Breast epithelium (tissue), 4 donors: ENCODE results near the gene EIPR1. TPM values are rescaled to one million over a fixed set of nuclear protein-coding genes. Genes with fewer than 3 reads are reported as not detected.

Experiments used
- DNase-seq, 2 donors: peaks; one replicate each; pipeline ENCODE4 v3.0.0-alpha.2; 2019; ENCODE audit warnings: low spot score in 2 of 2
- H3K27ac ChIP-seq, 2 donors: fragments of 200-600 bp; sonication (generic) in 1 of 2; one replicate each; pipeline ENCODE4 v1.5.1; 2016 to 2019; ENCODE audit warnings: mild to moderate bottlenecking in 1 of 2
- H3K27me3 ChIP-seq, 2 donors: fragments of 200-600 bp; sonication (generic) in 1 of 2; one replicate each; pipeline versions ENCODE4 v1.5.1 to v1.6.0; 2017 to 2019; ENCODE audit warnings: control low read depth in 1 of 2, mild to moderate bottlenecking in 1 of 2
- H3K36me3 ChIP-seq: fragments of 200-600 bp; one replicate; pipeline ENCODE4 v1.5.1; 2019
- H3K4me1 ChIP-seq, 2 donors: fragments of 200-600 bp; sonication (generic); one replicate each; pipeline ENCODE4 v1.5.1; 2016 to 2019; ENCODE audit warnings: control low read depth in 1 of 2
- H3K4me3 ChIP-seq, 3 donors: fragments of 200-600 bp; sonication (generic); 1 replicate in 2 of 3; 2 replicates in 1 of 3; pipeline ENCODE4 v1.5.1; 2016 to 2019; ENCODE audit warnings: mild to moderate bottlenecking in 3 of 3, moderate library complexity in 2 of 3
- H3K9me3 ChIP-seq, 2 donors: fragments of 200-600 bp; sonication (generic) in 1 of 2; one replicate each; pipeline ENCODE4 v1.5.1; 2016 to 2019; ENCODE audit warnings: control low read depth in 1 of 2
- POLR2A ChIP-seq: fragments of 450-650 bp; IDR thresholded peaks from one replicate; pipeline ENCODE4 v1.6.1; 2016; ENCODE audit warnings: antibody characterized with exemption, mild to moderate bottlenecking, moderate library complexity
- POLR2AphosphoS5 ChIP-seq, 3 donors: sonication (generic); formaldehyde crosslinking; IDR thresholded peaks; one replicate each; pipeline ENCODE4 v1.6.1; 2017; ENCODE audit warnings: antibody characterized with exemption in 3 of 3
- intact Hi-C: fragments of 100-400 bp; cut with DNase I; formaldehyde crosslinking; loops from one replicate; pipeline ENCODE4 v1.15.1; 2023; ENCODE audit warnings: low total_unique reads
- total RNA-seq, 3 donors: library from RNA; depleted of rRNA; stranded (reverse); fragments of >200 nt; gene quantifications; one replicate each; pipeline ENCODE4 v1.1.0, GENCODE V29; 2016
- TF ChIP-seq, protein P1 (sequence below), 3 donors: fragments of 450-650 bp; IDR thresholded peaks; one replicate each; pipeline ENCODE4 v1.5.1; 2016 to 2017; ENCODE audit warnings: antibody characterized with exemption in 3 of 3, mild to moderate bottlenecking in 3 of 3, moderate library complexity in 3 of 3

The EIPR1 gene
- total RNA-seq, 3 donors from 2014 or later: 12.8 to 31.0 (median 23.3) TPM

DNA sequence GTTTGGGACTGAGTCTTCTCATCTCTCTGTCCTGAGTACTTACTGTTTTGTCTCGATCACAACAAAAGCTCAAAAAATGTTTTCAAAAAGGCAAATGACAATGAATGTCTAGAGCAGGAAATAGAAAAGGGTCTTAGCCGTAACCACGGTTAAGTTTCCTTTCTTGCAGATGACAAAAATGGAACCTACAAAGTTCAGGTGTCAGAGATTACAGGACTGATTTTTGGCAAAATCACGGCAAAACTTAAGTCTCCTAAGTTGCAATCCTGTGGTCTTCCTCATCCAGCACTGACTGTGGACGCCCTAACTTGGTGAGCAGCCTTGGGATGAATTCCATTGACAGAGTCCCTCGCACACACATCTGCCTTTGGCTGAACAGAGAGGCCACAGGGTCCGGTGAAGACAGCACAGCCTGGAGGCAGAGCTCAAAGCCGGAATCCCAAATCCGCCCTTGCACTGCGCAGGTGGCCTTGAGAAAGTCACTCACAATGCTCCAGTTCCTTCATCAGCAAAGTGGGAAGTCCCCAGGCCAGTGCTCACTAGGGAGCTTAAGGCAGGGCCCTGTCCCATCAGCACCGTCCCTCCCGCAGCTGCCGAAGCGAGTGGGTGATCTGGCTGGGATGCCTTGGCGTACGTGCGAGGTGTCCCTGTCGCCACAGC lies 55.2 kb downstream of the EIPR1 start:
- Histone ChIP-seq H3K9me3 (no peaks in the 10 kb centered on the region), H3K4me3 (no peak overlapping the region), H3K4me1 (no peaks in the 10 kb centered on the region), H3K27me3 (no peaks in the 10 kb centered on the region), H3K36me3 (no peaks in the 10 kb centered on the region), H3K27ac (no peak overlapping the region)
- no peak for DNase-seq
- intact Hi-C loops: no loop called here
- TF ChIP-seq POLR2A (no peak), POLR2AphosphoS5 (IDR thresholded peaks at IDR 0.05) (no peak)
- TF ChIP-seq, protein P1, sequence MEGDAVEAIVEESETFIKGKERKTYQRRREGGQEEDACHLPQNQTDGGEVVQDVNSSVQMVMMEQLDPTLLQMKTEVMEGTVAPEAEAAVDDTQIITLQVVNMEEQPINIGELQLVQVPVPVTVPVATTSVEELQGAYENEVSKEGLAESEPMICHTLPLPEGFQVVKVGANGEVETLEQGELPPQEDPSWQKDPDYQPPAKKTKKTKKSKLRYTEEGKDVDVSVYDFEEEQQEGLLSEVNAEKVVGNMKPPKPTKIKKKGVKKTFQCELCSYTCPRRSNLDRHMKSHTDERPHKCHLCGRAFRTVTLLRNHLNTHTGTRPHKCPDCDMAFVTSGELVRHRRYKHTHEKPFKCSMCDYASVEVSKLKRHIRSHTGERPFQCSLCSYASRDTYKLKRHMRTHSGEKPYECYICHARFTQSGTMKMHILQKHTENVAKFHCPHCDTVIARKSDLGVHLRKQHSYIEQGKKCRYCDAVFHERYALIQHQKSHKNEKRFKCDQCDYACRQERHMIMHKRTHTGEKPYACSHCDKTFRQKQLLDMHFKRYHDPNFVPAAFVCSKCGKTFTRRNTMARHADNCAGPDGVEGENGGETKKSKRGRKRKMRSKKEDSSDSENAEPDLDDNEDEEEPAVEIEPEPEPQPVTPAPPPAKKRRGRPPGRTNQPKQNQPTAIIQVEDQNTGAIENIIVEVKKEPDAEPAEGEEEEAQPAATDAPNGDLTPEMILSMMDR (IDR thresholded peaks at IDR 0.05): no peak

DNA sequence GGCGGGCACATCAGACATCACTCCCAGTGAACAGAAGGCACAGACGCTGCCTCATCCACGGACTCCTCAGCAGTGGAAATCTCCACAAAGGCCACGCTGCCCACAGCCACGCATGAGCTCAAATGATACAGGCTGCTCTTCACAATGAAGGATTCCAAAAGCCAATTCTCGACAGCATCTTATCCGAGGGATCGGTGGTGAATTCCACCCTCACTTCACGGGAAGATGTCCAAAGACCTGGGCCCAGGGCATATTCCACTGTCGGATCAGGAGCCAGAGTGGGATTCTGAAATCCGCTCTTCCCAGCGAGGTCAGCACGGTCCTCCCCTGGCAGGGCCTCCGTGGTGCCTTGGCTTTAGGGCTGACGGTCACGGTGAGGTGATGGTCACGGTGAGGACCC lies 55.8 kb downstream of the EIPR1 start:
- Histone ChIP-seq H3K4me3 (no peak overlapping the region), H3K27me3 (no peaks in the 10 kb centered on the region), H3K4me1 (no peaks in the 10 kb centered on the region), H3K27ac (no peak overlapping the region), H3K9me3 (no peaks in the 10 kb centered on the region), H3K36me3 (no peaks in the 10 kb centered on the region)
- no peak for DNase-seq
- TF ChIP-seq POLR2AphosphoS5 (IDR thresholded peaks at IDR 0.05) (no peak), POLR2A (no peak)
- TF ChIP-seq, protein P1 (IDR thresholded peaks at IDR 0.05): no peak
- intact Hi-C loops: no loop called here

DNA sequence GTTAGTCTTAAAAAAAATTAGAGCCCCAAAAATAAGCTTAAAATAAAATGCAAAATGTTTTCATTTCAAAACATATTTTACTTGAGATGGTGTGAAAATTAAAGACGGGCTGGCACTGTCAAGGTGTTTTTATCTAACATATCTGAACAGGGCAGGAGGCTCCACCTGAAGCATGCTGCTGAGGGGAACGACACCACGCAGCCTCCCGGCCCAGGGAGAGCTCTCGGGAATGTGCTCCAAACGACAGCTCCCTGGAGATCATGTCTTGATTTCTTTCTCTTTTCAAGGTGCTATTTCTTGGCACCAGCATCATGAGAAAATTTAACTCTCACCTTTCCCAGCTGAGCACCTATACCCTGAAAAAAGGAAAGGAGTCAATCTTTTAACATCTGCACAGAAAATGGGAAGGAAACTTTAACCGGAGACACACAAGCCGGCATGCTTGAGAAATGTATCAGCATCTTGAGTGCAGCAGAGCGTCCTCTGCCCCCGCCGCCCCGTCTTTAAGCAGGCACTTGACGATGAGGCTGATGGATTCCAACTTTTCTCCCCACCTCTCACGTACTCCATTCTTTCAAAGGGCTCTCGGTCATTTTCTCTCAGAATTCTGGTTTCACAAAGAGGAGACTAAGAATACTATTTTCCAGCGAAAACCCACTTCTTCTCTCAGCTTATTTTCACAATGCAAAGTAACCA lies 56.6 kb downstream of the EIPR1 start:
- TF ChIP-seq, protein P1 (IDR thresholded peaks at IDR 0.05): no peak
- no peak overlapping the region for H3K27ac ChIP-seq
- DNase-seq: no peak
- H3K36me3 ChIP-seq: no peaks in the 10 kb centered on the region
- no peaks in the 10 kb centered on the region for H3K4me1 ChIP-seq
- no peak overlapping the region for H3K4me3 ChIP-seq
- H3K9me3 ChIP-seq: no peaks in the 10 kb centered on the region
- intact Hi-C loops: no loop called here
- no peaks in the 10 kb centered on the region for H3K27me3 ChIP-seq

DNA sequence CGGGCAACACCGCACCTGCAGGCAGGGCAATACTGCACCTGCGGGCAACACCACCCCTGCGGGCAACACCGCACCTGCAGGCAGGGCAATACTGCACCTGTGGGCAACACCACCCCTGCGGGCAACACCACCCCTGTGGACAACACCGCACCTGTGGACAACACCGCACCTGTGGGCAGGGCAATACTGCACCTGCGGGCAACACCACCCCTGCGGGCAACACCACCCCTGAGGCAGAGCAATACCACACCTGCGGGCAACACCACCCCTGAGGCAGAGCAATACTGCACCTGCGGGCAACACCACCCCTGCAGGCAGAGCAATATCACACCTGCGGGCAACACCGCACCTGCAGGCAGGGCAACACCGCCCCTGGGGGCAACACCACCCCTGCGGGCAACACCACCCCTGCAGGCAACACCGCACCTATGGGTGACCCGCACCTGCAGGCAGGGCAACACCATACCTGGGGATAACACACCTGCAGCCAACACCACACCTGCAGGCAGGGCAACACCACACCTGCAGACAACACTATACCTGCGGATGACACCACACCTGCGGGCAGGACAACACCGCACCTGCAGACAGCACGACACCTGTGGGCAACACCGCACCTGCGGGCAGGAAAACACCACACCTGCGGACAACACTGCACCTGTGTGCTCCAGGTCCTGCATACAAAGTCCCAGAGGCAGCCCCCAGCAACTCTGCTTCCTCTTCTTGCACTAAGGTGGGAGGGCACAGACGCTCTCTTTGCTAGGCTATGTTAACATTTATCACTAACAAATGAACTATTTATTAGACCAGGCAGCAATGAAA lies 57.7 kb downstream of the EIPR1 start:
- no peaks in the 10 kb centered on the region for H3K9me3 ChIP-seq
- intact Hi-C loops: loop anchor here (2.0 kb wide), 1 partner anchor 59 kb away; no protein-coding TSS in a partner anchor
- no peak for DNase-seq

More for the DNA sequence above, 57.7 kb downstream of the EIPR1 start:
- no peak overlapping the region for H3K27ac ChIP-seq
- no peaks in the 10 kb centered on the region for H3K27me3 ChIP-seq
- H3K4me1 ChIP-seq: no peaks in the 10 kb centered on the region
- no peak overlapping the region for H3K4me3 ChIP-seq
- no peak for TF ChIP-seq POLR2A
- TF ChIP-seq, protein P1 (IDR thresholded peaks at IDR 0.05): no peak
- no peak for TF ChIP-seq POLR2AphosphoS5 (IDR thresholded peaks at IDR 0.05)
- no peaks in the 10 kb centered on the region for H3K36me3 ChIP-seq
